K562 (cell line): Measurements from ENCODE around the gene SPATS2L. TPM values are rescaled to one million over a fixed set of nuclear protein-coding genes. Genes with fewer than 3 reads are reported as not detected.

Experiments
- ATAC-seq: fragments of 200-7000 bp; cut with Tn5 transposase; 3 replicates; pipeline ENCODE4 v1.9.1; 2020; ENCODE audit warnings: moderate library complexity
- BruUV-seq: library from RNA; stranded (reverse); fragments of 400-500 nt; replicated peaks from 2 replicates; lab custom pipeline; 2021; lab: Mats Ljungman, UMichigan
- CTCF ChIA-PET: fragments of 300-600 bp; formaldehyde crosslinking; extraction: SDS; loops from one replicate; lab custom pipeline; 2021; ENCODE audit warnings: low intra/inter-chr PET ratio; lab: Yijun Ruan, JAX
- POLR2A ChIA-PET: fragments of 300-600, 350-650 bp; sonication (Branson Sonifier 250); formaldehyde crosslinking; extraction: SDS; loops from one replicate; lab custom pipeline; 2021; ENCODE audit warnings: antibody characterized with exemption, inconsistent platforms; lab: Yijun Ruan, JAX
- DNase-seq, 4 experiments: peaks; one replicate each; pipeline versions ENCODE4 v3.0.0 to v3.0.0-alpha.2; 2011 to 2018; ENCODE audit warnings: low spot score in 3 of 4, mixed read lengths in 3 of 4; ENCODE audit errors: extremely low read depth in 1 of 4
- FAIRE-seq: peaks from 2 replicates; lab custom pipeline; 2011; peaks lifted over from hg19 to GRCh38; lab: Jason Lieb, UNC
- H2AFZ ChIP-seq: 2 replicates; pipeline ENCODE4 v1.6.0; 2011; ENCODE audit warnings: low read depth, low read length, control low read depth, inconsistent platforms
- H3K27ac ChIP-seq: fragments of 200-600 bp; 3 replicates; pipeline ENCODE4 v1.8.0; 2011; ENCODE audit warnings: low read depth, mild to moderate bottlenecking, control low read depth, inconsistent platforms, low read length, moderate library complexity, mixed read lengths; ENCODE audit errors: extremely low read depth
- H3K27me3 ChIP-seq, 2 experiments: fragments of 300-600 bp in 1 of 2; 2 replicates in 1 of 2; 3 replicates in 1 of 2; pipeline versions ENCODE4 v1.6.0 to v1.8.0; 2011; ENCODE audit warnings: inconsistent platforms in 2 of 2, low read length in 2 of 2, mild to moderate bottlenecking in 1 of 2, mixed read lengths in 1 of 2, moderate library complexity in 1 of 2; ENCODE audit not compliant: control insufficient read depth in 2 of 2, insufficient read depth in 2 of 2
- H3K36me3 ChIP-seq: fragments of 300-600 bp; 3 replicates; pipeline ENCODE4 v1.8.0; 2011; ENCODE audit warnings: mild to moderate bottlenecking, low read length, inconsistent platforms; ENCODE audit not compliant: control insufficient read depth, insufficient read depth
- H3K4me1 ChIP-seq, 2 experiments: fragments of 200-600 bp in 1 of 2; replicated peaks in 1 of 2; 2 replicates in 1 of 2; 3 replicates in 1 of 2; pipeline versions ENCODE4 v1.5.1 to v1.8.0; 2011; ENCODE audit warnings: inconsistent platforms in 2 of 2, low read length in 2 of 2, mild to moderate bottlenecking in 1 of 2, mixed read lengths in 1 of 2, moderate library complexity in 1 of 2; ENCODE audit not compliant: control insufficient read depth in 2 of 2, insufficient read depth in 2 of 2
- H3K4me2 ChIP-seq: 2 replicates; pipeline ENCODE4 v1.6.1; 2011; ENCODE audit warnings: low read length, control low read depth, inconsistent platforms, mixed read lengths; ENCODE audit not compliant: insufficient read depth
- H3K4me3 ChIP-seq: fragments of 200-600 bp; sonication (generic), shearing (Covaris generic); 2 replicates; pipeline ENCODE4 v1.5.1; 2016; ENCODE audit warnings: control low read depth, inconsistent platforms
- H3K79me2 ChIP-seq: fragments of 200-600 bp; 3 replicates; pipeline ENCODE4 v1.8.0; 2011; ENCODE audit warnings: low read length, inconsistent platforms; ENCODE audit not compliant: control insufficient read depth, insufficient read depth
- H3K9ac ChIP-seq, 2 experiments: 2 replicates each; pipeline versions ENCODE4 v1.6.0 to v1.6.1; 2011; ENCODE audit warnings: low read depth in 2 of 2, low read length in 2 of 2, control low read depth in 1 of 2, inconsistent platforms in 1 of 2, mild to moderate bottlenecking in 1 of 2, mixed read lengths in 1 of 2; ENCODE audit not compliant: insufficient read depth in 1 of 2
- H3K9me1 ChIP-seq: one replicate; pipeline ENCODE4 v1.6.0; 2011; ENCODE audit warnings: inconsistent platforms, mild to moderate bottlenecking, low read length, moderate library complexity; ENCODE audit not compliant: control insufficient read depth, insufficient read depth
- H3K9me3 ChIP-seq: replicated peaks from 2 replicates; pipeline ENCODE4 v1.5.1; 2011; ENCODE audit warnings: low read depth, low read length, inconsistent platforms; ENCODE audit not compliant: control insufficient read depth, insufficient read depth
- H4K20me1 ChIP-seq: replicated peaks from 2 replicates; pipeline ENCODE4 v1.6.1; 2011; ENCODE audit warnings: low read length, inconsistent platforms, mixed read lengths; ENCODE audit not compliant: control insufficient read depth, insufficient read depth
- C11orf30 ChIP-seq: fragments of 450-650 bp; IDR thresholded peaks from 2 replicates; pipeline ENCODE4 v1.6.1; 2016; ENCODE audit warnings: low read depth, mild to moderate bottlenecking
- MEF2D ChIP-seq: conservative IDR thresholded peaks from 2 replicates; pipeline ENCODE4 v1.6.1; 2016; ENCODE audit warnings: low read depth, missing genetic modification characterization, missing compliant biosample characterization
- NFRKB ChIP-seq: fragments of 450-650 bp; IDR thresholded peaks from 2 replicates; pipeline ENCODE4 v1.6.1; 2016; ENCODE audit warnings: low read depth
- ZNF589 ChIP-seq: fragments of 200-800 bp; sonication (Bioruptor generic); IDR thresholded peaks from 2 replicates; pipeline ENCODE4 v1.6.1; 2016; ENCODE audit warnings: low read depth, missing genetic modification characterization, missing compliant biosample characterization
- ZNF639 ChIP-seq, 2 experiments: fragments of 200-800 bp in 1 of 2; sonication (Bioruptor generic) in 1 of 2; sonication (generic) in 1 of 2; formaldehyde crosslinking in 1 of 2; IDR thresholded peaks in 1 of 2; conservative IDR thresholded peaks in 1 of 2; 2 replicates each; pipeline versions ENCODE4 v1.5.0 to v1.6.1; 2016 to 2020; ENCODE audit warnings: missing compliant biosample characterization in 1 of 2, missing genetic modification characterization in 1 of 2, missing genetic modification reagents in 1 of 2
- WGBS: fragments of 100-300 bp; shearing (Covaris generic); methylation state at CpG from one replicate; pipeline ENCODE4 v1.1.6; 2016; ENCODE audit warnings: low coverage, mixed read lengths; ENCODE audit not compliant: insufficient coverage; ENCODE audit errors: missing lambda C conversion rate; 5-methylcytosine and 5-hydroxymethylcytosine counted together
- in situ Hi-C: fragments of 300-500 bp; cut with MboI; formaldehyde crosslinking; loops from 4 replicates; pipeline ENCODE4 v1.15.0; 2018; ENCODE audit warnings: inconsistent platforms, mixed read lengths
- intact Hi-C: fragments of 100-400 bp; cut with micrococcal nuclease; formaldehyde crosslinking; loops from 2 replicates; pipeline ENCODE4 v1.14.2; 2022
- polyA plus RNA-seq, 8 experiments: library from polyadenylated mRNA; depleted of rRNA in 4 of 8; stranded (reverse) in 5 of 8; unstranded in 3 of 8; fragments of >200 nt; fragmentation: Nextera tagmentation in 2 of 8; fragmentation: Illumina TruSeq in 1 of 8; extraction: Ambion mirVana in 2 of 8; extraction: Trizol in 1 of 8; gene quantifications; 2 replicates each; pipeline versions ENCODE4 v1.2.1 to v1.2.3, GENCODE V29; 2011 to 2014; ENCODE audit warnings: inconsistent platforms in 1 of 8, missing spikeins in 1 of 8
- total RNA-seq, 7 experiments: library from RNA; depleted of rRNA in 6 of 7; stranded (reverse); fragments of >200 nt in 6 of 7; fragmentation: Illumina TruSeq in 2 of 7; extraction: Trizol in 2 of 7; gene quantifications; 2 replicates each; pipeline versions ENCODE4 v1.2.1 to v1.2.3, GENCODE V29; 2011 to 2021; ENCODE audit warnings: low replicate concordance in 1 of 7

The SPATS2L gene
- total and polyA plus RNA-seq, 9 of the 15 experiments (the other 6 are each of a cell fraction or from before 2014, with no cell fraction given) = 11.3 to 41.5 (median 24.9) TPM

- CTCF ChIA-PET = interaction anchor here (0.6 kb wide), 1 partner anchor 711 kb away, joined by 3 read pairs; no protein-coding TSS in a partner anchor
- H2AFZ ChIP-seq = peak overlapping the region; percentile 72
- no peak overlapping the region for H3K4me2 ChIP-seq
- H3K27me3 ChIP-seq = no peaks in the 10 kb centered on the region
- peak overlapping the region in 1 of 2 experiments; percentile 47; a peak in 2 of 4 replicates for H3K9ac ChIP-seq
- no peak overlapping the region for H3K4me3 ChIP-seq
- no peaks in the 10 kb centered on the region for H4K20me1 ChIP-seq
- H3K79me2 ChIP-seq = no peaks in the 10 kb centered on the region; the same call in 1 of the 3 replicates
- no peaks in the 10 kb centered on the region for H3K9me1 ChIP-seq
- H3K36me3 ChIP-seq = no peaks in the 10 kb centered on the region
- BruUV-seq = TSS peak; percentile 59
- intact Hi-C loops = no loop called here
- peaks cover 0 to 57% of the 10 kb centered on the region in 2 experiments; a peak in 4 of 5 replicates for H3K4me1 ChIP-seq
- in situ Hi-C loops = no loop called here
- H3K9me3 ChIP-seq = no peaks in the 10 kb centered on the region
- 0 out of 4 replicates have a peak, but pooled peaks of 1 of the 2 experiments have one; percentile 9 for TF ChIP-seq ZNF639 (CRISPR knock-in tag; conservative IDR thresholded peaks at IDR 0.05 in 1 of 2, IDR thresholded peaks at IDR 0.05 in 1 of 2)
- TF ChIP-seq MEF2D (tag) = no peak
- peak; percentile 54 for TF ChIP-seq NFRKB
- TF ChIP-seq C11orf30 = no peak
- 0 out of 2 replicates have a peak, but pooled peaks have one; percentile 43 for TF ChIP-seq ZNF589
- TF ChIP-seq, all 486 proteins: peak for 3
- ATAC-seq (peak; percentile 45), FAIRE-seq (no peak), DNase-seq (no peak)
- H3K27ac ChIP-seq = peak overlapping the region; percentile 93
- WGBS = 27% methylated on average over 1 of the region's 2 CpGs
- POLR2A ChIA-PET = interaction anchor here (0.9 to 1.2 kb wide), 2 partner anchors 12 to 30 kb away, joined by 4 read pairs; no protein-coding TSS in a partner anchor
These were observed 99.9 kb downstream of the SPATS2L start for GRCh38 chr2:200406379-200406778.
